Stimulated activated CD4-positive, alpha-beta T cell treated with anti-CD3 and anti-CD28 coated beads, Interleukin-12 subunit alpha, Interleukin-12 subunit beta, amount 100 ng/mL, for 48 hours (primary cell): Measurements from ENCODE around the gene BRINP2.
"Not testable (repeated sequence)": the region's sequence is repeated elsewhere in the genome, so short reads cannot be mapped to it uniquely, and the experiment has no call there.

ENCODE experiments used
- DNase-seq, 3 donors: peaks; one replicate each; pipeline ENCODE4 v3.0.0-alpha.2; 2020; ENCODE audit warnings: low read depth in 2 of 3, low spot score in 1 of 3

Gene BRINP2

GRCh38 chr1:177311111-177311510, 140.4 kb downstream of the BRINP2 start:
- no peak for DNase-seq

- DNase-seq = no peak
Observed at GRCh38 chr1:177311586-177311985, 140.8 kb downstream of the BRINP2 start.

- DNase-seq = no peak
Observed at GRCh38 chr1:177315261-177315660, 144.5 kb downstream of the BRINP2 start.

DNA sequence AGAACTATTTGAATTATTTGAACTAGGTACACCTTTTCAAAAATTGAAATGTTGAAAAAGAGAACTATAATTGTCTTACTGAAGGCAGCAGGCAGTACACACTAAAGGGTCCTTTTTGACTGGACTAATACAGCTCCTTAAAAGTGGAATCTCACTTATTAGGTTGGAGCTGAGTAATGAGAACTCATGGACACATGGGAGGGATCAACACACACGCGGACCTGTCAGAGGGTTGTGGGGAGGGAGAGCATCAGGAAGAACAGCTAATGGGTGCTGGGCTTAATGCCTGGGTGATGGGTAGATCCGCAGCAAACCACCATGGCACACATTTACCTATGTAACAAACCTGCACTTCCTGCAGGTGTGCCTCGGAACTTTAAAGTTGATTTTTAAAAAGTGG, 145.0 kb downstream of the BRINP2 start:
- no peak for DNase-seq

DNA sequence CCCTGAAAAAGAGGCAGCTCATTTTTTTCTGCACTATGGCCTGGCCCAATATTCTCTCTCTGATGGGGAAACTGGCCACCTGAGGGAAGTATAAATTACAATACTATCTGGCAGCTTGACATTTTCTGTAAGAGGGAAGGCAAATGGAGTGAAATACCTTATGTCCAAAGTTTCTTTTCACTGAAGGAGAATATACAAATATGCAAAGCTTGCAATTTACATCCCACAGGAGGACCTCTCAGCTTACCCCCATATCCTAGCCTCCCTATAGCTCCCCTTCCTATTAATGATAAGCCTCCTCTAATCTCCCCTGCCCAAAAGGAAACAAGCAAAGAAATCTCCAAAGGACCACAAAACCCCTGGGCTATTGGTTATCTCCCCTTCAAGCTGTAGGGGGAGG, 150.7 kb downstream of the BRINP2 start:
- DNase-seq = not testable (repeated sequence)

DNA sequence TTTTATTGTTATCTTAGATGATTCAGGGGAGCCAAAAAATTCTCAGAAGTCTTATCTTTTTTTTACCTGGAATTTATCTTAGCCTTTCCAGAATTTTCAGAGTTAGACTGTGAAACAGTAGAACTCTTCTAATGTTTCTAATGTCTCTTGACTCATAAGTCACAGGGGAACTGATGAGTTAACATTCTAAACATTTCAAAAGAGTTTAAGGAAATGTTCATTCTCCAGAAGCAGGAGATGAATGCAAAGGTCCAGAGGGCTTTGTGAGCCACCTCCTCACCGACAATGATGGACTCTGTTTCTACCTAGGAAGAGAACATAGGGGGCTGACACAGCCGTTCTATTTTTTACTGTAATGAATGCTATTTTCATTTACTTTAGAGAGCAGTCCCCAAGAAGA, 157.5 kb downstream of the BRINP2 start:
- no peak for DNase-seq

DNA sequence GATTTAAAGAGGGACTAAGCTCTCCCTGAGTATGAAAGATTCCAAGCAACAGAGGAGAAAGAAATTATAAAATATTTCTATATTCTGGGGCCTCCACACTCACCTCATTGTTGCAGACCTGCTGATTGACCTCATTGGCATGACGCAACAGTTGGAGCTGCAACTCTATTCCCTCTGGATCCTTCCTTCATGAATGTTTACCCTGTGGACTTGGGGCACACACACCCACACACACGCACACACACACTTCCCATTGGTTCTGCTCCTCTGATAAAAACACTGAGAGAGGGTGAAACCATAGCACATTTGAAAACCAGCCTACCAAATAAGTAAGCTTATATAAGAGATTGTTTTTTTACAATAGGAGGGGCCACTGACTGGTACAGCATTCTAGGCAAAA, 159.1 kb downstream of the BRINP2 start:
- DNase-seq = no peak
